K562 (cell line): ENCODE results near the gene IL6R. TPM values are rescaled to one million over a fixed set of nuclear protein-coding genes. Genes with fewer than 3 reads are reported as not detected.
A peak's percentile ranks its signal among the peaks of the same experiment; 100 is the strongest.

Experiments
- ATAC-seq: fragments of 200-7000 bp; cut with Tn5 transposase; 3 replicates; pipeline ENCODE4 v1.9.1; 2020; ENCODE audit warnings: moderate library complexity
- BruUV-seq: library from RNA; stranded (reverse); fragments of 400-500 nt; replicated peaks from 2 replicates; lab custom pipeline; 2021; lab: Mats Ljungman, UMichigan
- CTCF ChIA-PET: fragments of 300-600 bp; formaldehyde crosslinking; extraction: SDS; loops from one replicate; lab custom pipeline; 2021; ENCODE audit warnings: low intra/inter-chr PET ratio; lab: Yijun Ruan, JAX
- POLR2A ChIA-PET: fragments of 300-600, 350-650 bp; sonication (Branson Sonifier 250); formaldehyde crosslinking; extraction: SDS; loops from one replicate; lab custom pipeline; 2021; ENCODE audit warnings: antibody characterized with exemption, inconsistent platforms; lab: Yijun Ruan, JAX
- DNase-seq, 4 experiments: peaks; one replicate each; pipeline versions ENCODE4 v3.0.0 to v3.0.0-alpha.2; 2011 to 2018; ENCODE audit warnings: low spot score in 3 of 4, mixed read lengths in 3 of 4; ENCODE audit errors: extremely low read depth in 1 of 4
- FAIRE-seq: peaks from 2 replicates; lab custom pipeline; 2011; peaks lifted over from hg19 to GRCh38; lab: Jason Lieb, UNC
- H2AFZ ChIP-seq: 2 replicates; pipeline ENCODE4 v1.6.0; 2011; ENCODE audit warnings: low read depth, low read length, control low read depth, inconsistent platforms
- H3K27ac ChIP-seq: fragments of 200-600 bp; 3 replicates; pipeline ENCODE4 v1.8.0; 2011; ENCODE audit warnings: low read depth, mild to moderate bottlenecking, control low read depth, inconsistent platforms, low read length, moderate library complexity, mixed read lengths; ENCODE audit errors: extremely low read depth
- H3K27me3 ChIP-seq, 2 experiments: fragments of 300-600 bp in 1 of 2; 2 replicates in 1 of 2; 3 replicates in 1 of 2; pipeline versions ENCODE4 v1.6.0 to v1.8.0; 2011; ENCODE audit warnings: inconsistent platforms in 2 of 2, low read length in 2 of 2, mild to moderate bottlenecking in 1 of 2, mixed read lengths in 1 of 2, moderate library complexity in 1 of 2; ENCODE audit not compliant: control insufficient read depth in 2 of 2, insufficient read depth in 2 of 2
- H3K36me3 ChIP-seq: fragments of 300-600 bp; 3 replicates; pipeline ENCODE4 v1.8.0; 2011; ENCODE audit warnings: mild to moderate bottlenecking, low read length, inconsistent platforms; ENCODE audit not compliant: control insufficient read depth, insufficient read depth
- H3K4me1 ChIP-seq, 2 experiments: fragments of 200-600 bp in 1 of 2; replicated peaks in 1 of 2; 2 replicates in 1 of 2; 3 replicates in 1 of 2; pipeline versions ENCODE4 v1.5.1 to v1.8.0; 2011; ENCODE audit warnings: inconsistent platforms in 2 of 2, low read length in 2 of 2, mild to moderate bottlenecking in 1 of 2, mixed read lengths in 1 of 2, moderate library complexity in 1 of 2; ENCODE audit not compliant: control insufficient read depth in 2 of 2, insufficient read depth in 2 of 2
- H3K4me2 ChIP-seq: 2 replicates; pipeline ENCODE4 v1.6.1; 2011; ENCODE audit warnings: low read length, control low read depth, inconsistent platforms, mixed read lengths; ENCODE audit not compliant: insufficient read depth
- H3K4me3 ChIP-seq: fragments of 200-600 bp; sonication (generic), shearing (Covaris generic); 2 replicates; pipeline ENCODE4 v1.5.1; 2016; ENCODE audit warnings: control low read depth, inconsistent platforms
- H3K79me2 ChIP-seq: fragments of 200-600 bp; 3 replicates; pipeline ENCODE4 v1.8.0; 2011; ENCODE audit warnings: low read length, inconsistent platforms; ENCODE audit not compliant: control insufficient read depth, insufficient read depth
- H3K9ac ChIP-seq, 2 experiments: 2 replicates each; pipeline versions ENCODE4 v1.6.0 to v1.6.1; 2011; ENCODE audit warnings: low read depth in 2 of 2, low read length in 2 of 2, control low read depth in 1 of 2, inconsistent platforms in 1 of 2, mild to moderate bottlenecking in 1 of 2, mixed read lengths in 1 of 2; ENCODE audit not compliant: insufficient read depth in 1 of 2
- H3K9me1 ChIP-seq: one replicate; pipeline ENCODE4 v1.6.0; 2011; ENCODE audit warnings: inconsistent platforms, mild to moderate bottlenecking, low read length, moderate library complexity; ENCODE audit not compliant: control insufficient read depth, insufficient read depth
- H3K9me3 ChIP-seq: replicated peaks from 2 replicates; pipeline ENCODE4 v1.5.1; 2011; ENCODE audit warnings: low read depth, low read length, inconsistent platforms; ENCODE audit not compliant: control insufficient read depth, insufficient read depth
- H4K20me1 ChIP-seq: replicated peaks from 2 replicates; pipeline ENCODE4 v1.6.1; 2011; ENCODE audit warnings: low read length, inconsistent platforms, mixed read lengths; ENCODE audit not compliant: control insufficient read depth, insufficient read depth
- CBFB ChIP-seq: sonication (generic); formaldehyde crosslinking; IDR thresholded peaks from 2 replicates; pipeline ENCODE4 v1.4.0; 2020; ENCODE audit warnings: mild to moderate bottlenecking, missing genetic modification reagents
- CREM ChIP-seq: IDR thresholded peaks from 2 replicates; pipeline ENCODE4 v1.6.1; 2014; ENCODE audit warnings: antibody characterized with exemption, low read depth
- CXXC5 ChIP-seq: fragments of 250-450 bp; sonication (Bioruptor Pico); IDR thresholded peaks from 2 replicates; pipeline ENCODE4 v1.8.0; 2022; ENCODE audit warnings: inconsistent platforms, mild to moderate bottlenecking, moderate library complexity
- ELK1 ChIP-seq: sonication (generic); formaldehyde crosslinking; IDR thresholded peaks from 2 replicates; pipeline ENCODE4 v1.8.1; 2022; ENCODE audit warnings: missing genetic modification reagents
- KDM1A ChIP-seq, 2 experiments: fragments of 450-650 bp; IDR thresholded peaks; 2 replicates each; pipeline ENCODE4 v1.6.1; 2016; ENCODE audit warnings: mild to moderate bottlenecking in 2 of 2
- RBM22 ChIP-seq: fragments of 200-400 bp; formaldehyde crosslinking; IDR thresholded peaks from 2 replicates; pipeline ENCODE4 v1.6.1; 2018; ENCODE audit warnings: low read length, low read depth; ENCODE audit not compliant: poor library complexity, severe bottlenecking
- SNRNP70 ChIP-seq: fragments of 200-400 bp; formaldehyde crosslinking; optimal IDR thresholded peaks from 2 replicates; pipeline ENCODE3; 2017; ENCODE audit warnings: low read depth, low read length
- ZNF121 ChIP-seq: sonication (generic); formaldehyde crosslinking; conservative IDR thresholded peaks from 2 replicates; pipeline ENCODE4 v1.8.0; 2022; ENCODE audit warnings: missing genetic modification reagents
- ZNF274 ChIP-seq: IDR thresholded peaks from 2 replicates; pipeline ENCODE4 v1.6.1; 2011; ENCODE audit warnings: low read depth, mild to moderate bottlenecking, low read length, moderate library complexity, borderline replicate concordance
- ZNF277 ChIP-seq: fragments of 250-450 bp; sonication (Bioruptor Pico); IDR thresholded peaks from 2 replicates; pipeline ENCODE4 v1.8.0; 2022; ENCODE audit warnings: inconsistent platforms, mild to moderate bottlenecking, moderate library complexity, borderline replicate concordance
- ZNF77 ChIP-seq: fragments of 250-450 bp; sonication (Bioruptor Pico); IDR thresholded peaks from 2 replicates; pipeline ENCODE4 v1.5.0; 2020
- WGBS: fragments of 100-300 bp; shearing (Covaris generic); methylation state at CpG from one replicate; pipeline ENCODE4 v1.1.6; 2016; ENCODE audit warnings: low coverage, mixed read lengths; ENCODE audit not compliant: insufficient coverage; ENCODE audit errors: missing lambda C conversion rate; 5-methylcytosine and 5-hydroxymethylcytosine counted together
- in situ Hi-C: fragments of 300-500 bp; cut with MboI; formaldehyde crosslinking; loops from 4 replicates; pipeline ENCODE4 v1.15.0; 2018; ENCODE audit warnings: inconsistent platforms, mixed read lengths
- intact Hi-C: fragments of 100-400 bp; cut with micrococcal nuclease; formaldehyde crosslinking; loops from 2 replicates; pipeline ENCODE4 v1.14.2; 2022
- polyA plus RNA-seq, 8 experiments: library from polyadenylated mRNA; depleted of rRNA in 4 of 8; stranded (reverse) in 5 of 8; unstranded in 3 of 8; fragments of >200 nt; fragmentation: Nextera tagmentation in 2 of 8; fragmentation: Illumina TruSeq in 1 of 8; extraction: Ambion mirVana in 2 of 8; extraction: Trizol in 1 of 8; gene quantifications; 2 replicates each; pipeline versions ENCODE4 v1.2.1 to v1.2.3, GENCODE V29; 2011 to 2014; ENCODE audit warnings: inconsistent platforms in 1 of 8, missing spikeins in 1 of 8
- total RNA-seq, 7 experiments: library from RNA; depleted of rRNA in 6 of 7; stranded (reverse); fragments of >200 nt in 6 of 7; fragmentation: Illumina TruSeq in 2 of 7; extraction: Trizol in 2 of 7; gene quantifications; 2 replicates each; pipeline versions ENCODE4 v1.2.1 to v1.2.3, GENCODE V29; 2011 to 2021; ENCODE audit warnings: low replicate concordance in 1 of 7

IL6R gene
- total and polyA plus RNA-seq, 9 of the 15 experiments (the other 6 are each of a cell fraction or from before 2014, with no cell fraction given): 0.05 to 1.1 (median 0.11) TPM; not detected in 2

GRCh38 chr1:154429841-154430611 is 24.9 kb downstream of the IL6R start:
- Histone ChIP-seq H4K20me1 (no peaks in the 10 kb centered on the region; the same call in 1 of the 2 replicates), H3K9ac (0 out of 4 replicates have a peak overlapping the region, but pooled peaks of 1 of the 2 experiments have one; percentile 14)

GRCh38 chr1:154430903-154431302 is 25.8 kb downstream of the IL6R start:
- POLR2A ChIA-PET: interaction anchor here (2.0 kb wide), 1 partner anchor 11 kb away, joined by 8 read pairs; no protein-coding TSS in a partner anchor
- ATAC-seq: peak; percentile 73
- no peak overlapping the region for H2AFZ ChIP-seq
- no peak overlapping the region for H3K4me3 ChIP-seq
- BruUV-seq: no TSS peak
- no peak overlapping the region for H3K9ac ChIP-seq
- no peaks in the 10 kb centered on the region for H3K9me3 ChIP-seq
- no peaks in the 10 kb centered on the region for H3K36me3 ChIP-seq
- H3K4me1 ChIP-seq: peaks cover 3 to 25% of the 10 kb centered on the region in 2 experiments; a peak in 4 of 5 replicates
- in situ Hi-C loops: no loop called here
- H3K9me1 ChIP-seq: no peaks in the 10 kb centered on the region
- WGBS: 2% methylated on average over 10 of the region's 11 CpGs
- no peaks in the 10 kb centered on the region; the same call in 1 of the 2 replicates for H4K20me1 ChIP-seq
- intact Hi-C loops: no loop called here
- H3K27ac ChIP-seq: no peak overlapping the region
- no peaks in the 10 kb centered on the region for H3K79me2 ChIP-seq
- H3K27me3 ChIP-seq: peaks cover 12 to 47% of the 10 kb centered on the region in 2 experiments; a peak in 3 of 5 replicates
- CTCF ChIA-PET: no interaction called here
- H3K4me2 ChIP-seq: no peak overlapping the region
- FAIRE-seq: no peak
- peak; percentile 35 to 67 (median 58) for DNase-seq
- TF ChIP-seq ZNF121 (no peak), CREM (0 out of 2 replicates have a peak, but pooled peaks have one; percentile 4), ZNF77 (CRISPR knock-in tag) (no peak), KDM1A (IDR thresholded peaks at IDR 0.05) (0 out of 4 replicates have a peak, but pooled peaks of 1 of the 2 experiments have one; percentile 8), ELK1 (CRISPR knock-in tag) (no peak), RBM22 (no peak), ZNF274 (no peak), ZNF277 (CRISPR knock-in tag) (no peak), CXXC5 (CRISPR knock-in tag) (0 out of 2 replicates have a peak, but pooled peaks have one; percentile 11), SNRNP70 (no peak)

More at GRCh38 chr1:154429841-154430611, 24.9 kb downstream of the IL6R start:
- Histone ChIP-seq H3K4me2 (no peak overlapping the region), H3K4me3 (no peak overlapping the region), H3K9me3 (no peaks in the 10 kb centered on the region), H2AFZ (no peak overlapping the region), H3K9me1 (no peaks in the 10 kb centered on the region), H3K79me2 (no peaks in the 10 kb centered on the region), H3K36me3 (no peaks in the 10 kb centered on the region), H3K27me3 (peaks cover 8 to 43% of the 10 kb centered on the region in 2 experiments; a peak in 3 of 5 replicates), H3K4me1 (peaks cover 3 to 22% of the 10 kb centered on the region in 2 experiments; a peak in 4 of 5 replicates), H3K27ac (no peak overlapping the region)
- no peak for TF ChIP-seq CBFB (CRISPR knock-in tag)
- no peak for ATAC-seq
- intact Hi-C loops: no loop called here
- ChIA-PET CTCF (interaction anchor here (0.6 kb wide), 1 partner anchor 1947 kb away, joined by 3 read pairs; no protein-coding TSS in a partner anchor), POLR2A (interaction anchor here (2.0 kb wide), 1 partner anchor 10 kb away, joined by 8 read pairs; no protein-coding TSS in a partner anchor)
- no peak for DNase-seq
- no peak for FAIRE-seq
- in situ Hi-C loops: no loop called here
- no TSS peak for BruUV-seq
- WGBS: 19% methylated on average over 16 of the region's 17 CpGs
